Measurements from ENCODE around the gene NDUFB8.

Gene NDUFB8

GRCh38 chr10:100535715-100536353, 6.2 kb upstream of the NDUFB8 start, which contains the start of gene HIF1AN:
Gene HIF1AN, plus strand, starts transcription at chr10:100535943. Its CDS starts 16 bp downstream, at chr10:100535959.
- DNase-seq: peak; percentile 58 to 82 (median 68)

GRCh38 chr10:100535338-100535714, 5.7 kb upstream of the NDUFB8 start:
- DNase-seq: no peak

DNA sequence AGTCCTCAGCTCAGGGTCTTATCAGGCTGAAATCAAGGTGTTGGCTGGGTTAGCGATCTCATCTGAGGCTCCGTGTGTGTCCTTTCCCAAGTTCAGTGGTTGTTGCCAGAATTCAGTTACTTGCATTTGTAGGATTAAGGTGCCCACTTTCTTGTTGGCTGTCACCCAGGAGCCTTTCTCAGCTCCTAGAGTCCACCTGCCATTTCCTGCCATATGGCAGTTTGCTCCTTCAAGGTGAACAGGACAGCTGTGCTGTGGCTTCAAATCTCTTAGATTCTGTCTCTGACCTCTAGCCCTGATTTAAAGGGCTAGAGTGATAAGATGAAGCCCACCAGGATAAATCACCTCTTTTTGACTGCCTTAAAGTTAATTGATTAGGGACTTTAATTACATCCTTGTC, 5.1 kb upstream of the NDUFB8 start:
- no peak for DNase-seq

DNA sequence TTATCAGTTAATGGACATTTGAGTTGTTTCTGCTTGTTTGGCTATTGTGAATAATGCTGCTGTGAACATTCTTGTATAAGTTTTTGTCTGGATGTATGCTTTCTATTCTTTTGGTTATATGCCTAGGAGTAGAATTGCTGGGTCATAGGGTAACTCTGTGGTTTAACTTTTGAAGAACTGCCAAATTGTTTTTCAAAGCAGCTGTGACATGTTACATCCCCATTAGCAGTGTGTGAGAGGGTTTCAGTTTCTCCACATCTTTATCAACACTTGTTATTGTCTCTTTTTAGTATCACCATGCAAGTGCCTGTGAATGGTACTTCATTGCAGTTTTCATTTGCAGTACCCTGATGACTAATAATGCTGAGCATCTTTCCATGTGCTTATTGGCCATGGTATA, 2.1 kb upstream of the NDUFB8 start:
- DNase-seq: no peak

GRCh38 chr10:100528921-100529474, 673 bp downstream of the NDUFB8 start:
- no peak for DNase-seq

- no peak for DNase-seq
Observed at GRCh38 chr10:100528123-100528886, 1.4 kb downstream of the NDUFB8 start.

DNA sequence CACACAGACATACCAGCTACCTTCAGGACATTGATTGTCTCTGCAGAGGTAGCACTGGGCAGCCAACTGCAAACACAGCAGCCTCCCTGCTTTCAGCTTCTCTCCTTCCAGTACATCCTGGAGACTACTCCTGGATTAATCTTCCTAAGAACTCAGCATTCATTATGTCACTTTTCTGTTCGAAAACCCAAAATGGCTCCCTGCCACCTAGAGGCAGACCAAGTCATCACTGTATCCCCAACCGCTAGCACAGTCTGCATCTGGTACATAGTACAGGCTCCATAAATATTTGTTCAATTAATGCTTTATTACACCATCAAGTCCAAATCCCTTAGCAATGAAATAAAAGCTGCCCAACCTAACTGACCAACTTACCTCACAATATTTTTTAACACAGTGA, 5.0 kb downstream of the NDUFB8 start:
- no peak for DNase-seq

GRCh38 chr10:100524206-100524605, 5.5 kb downstream of the NDUFB8 start:
- DNase-seq: no peak

DNA sequence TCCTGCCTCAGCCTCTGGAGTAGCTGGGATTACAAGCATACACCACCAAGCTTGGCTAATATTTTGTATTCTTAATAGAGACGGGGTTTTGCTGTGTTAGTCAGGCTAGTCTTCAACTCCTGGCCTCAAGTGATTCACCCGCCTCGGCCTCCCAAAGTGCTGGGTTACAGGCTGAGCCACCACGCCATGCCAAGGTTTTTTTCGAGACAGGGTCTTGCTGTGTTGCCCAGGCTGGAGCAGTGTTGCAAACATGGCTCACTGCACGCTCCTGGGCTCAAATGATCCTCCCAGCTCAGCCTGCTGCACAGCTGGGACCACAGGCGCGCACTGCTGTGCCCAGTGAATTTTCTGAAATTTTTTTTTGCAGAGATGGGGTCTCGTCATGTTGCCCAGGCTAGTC, 6.7 kb downstream of the NDUFB8 start:
- no peak for DNase-seq

- no peak for DNase-seq
Observed at GRCh38 chr10:100522107-100522801, 7.4 kb downstream of the NDUFB8 start.

- DNase-seq: no peak
Observed at GRCh38 chr10:100520811-100521210, 8.9 kb downstream of the NDUFB8 start.

GRCh38 chr10:100519311-100520051, 10.2 kb downstream of the NDUFB8 start, which contains the start of gene SEC31B:
Gene SEC31B, minus strand, starts transcription at chr10:100519861. Its CDS starts 2,909 bp downstream, at chr10:100516952.
- DNase-seq: no peak

DNA sequence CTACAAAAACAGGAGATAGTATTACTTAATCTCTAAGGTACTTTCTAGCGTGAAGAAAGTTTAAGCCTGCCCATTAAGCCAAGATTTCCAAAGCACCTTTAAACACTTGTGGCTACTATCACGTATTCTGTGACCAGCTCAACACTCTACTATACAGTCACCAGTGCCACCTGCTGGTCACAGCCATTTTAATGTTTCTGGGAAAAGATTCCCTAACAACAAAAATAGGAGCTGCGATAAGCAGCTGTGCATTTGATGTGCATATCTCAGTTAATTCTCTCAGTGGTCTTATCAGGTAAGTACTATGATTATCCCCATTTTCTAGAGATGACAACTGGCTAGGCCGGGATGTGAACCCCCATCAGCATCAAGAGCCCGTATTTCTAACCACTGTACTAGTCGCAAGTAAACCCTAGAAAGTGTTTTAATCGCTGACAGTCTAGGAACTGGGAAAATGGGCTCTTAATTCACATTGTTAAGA, 10.9 kb downstream of the NDUFB8 start:
- peak in 2 of 4 experiments; percentile 39 to 44 for DNase-seq

DNA sequence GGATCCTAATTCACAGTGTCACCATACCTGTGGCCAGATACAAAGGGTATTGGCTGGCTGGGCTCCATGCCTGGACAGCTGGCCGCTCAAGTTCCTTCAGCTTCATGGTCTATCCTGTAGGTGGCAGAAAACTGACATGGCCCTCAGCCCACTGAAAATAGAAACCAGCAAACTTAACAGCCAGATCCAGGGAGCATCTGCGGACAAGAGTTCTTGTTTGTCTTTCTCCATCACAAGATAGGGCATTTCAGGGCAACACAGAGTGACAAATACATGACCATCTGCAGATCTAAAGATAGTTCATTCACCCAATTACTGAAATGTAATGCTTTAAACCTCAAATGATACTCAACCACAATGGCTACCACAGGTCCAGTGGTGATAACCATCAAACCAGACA, 12.8 kb downstream of the NDUFB8 start:
- no peak for DNase-seq

DNA sequence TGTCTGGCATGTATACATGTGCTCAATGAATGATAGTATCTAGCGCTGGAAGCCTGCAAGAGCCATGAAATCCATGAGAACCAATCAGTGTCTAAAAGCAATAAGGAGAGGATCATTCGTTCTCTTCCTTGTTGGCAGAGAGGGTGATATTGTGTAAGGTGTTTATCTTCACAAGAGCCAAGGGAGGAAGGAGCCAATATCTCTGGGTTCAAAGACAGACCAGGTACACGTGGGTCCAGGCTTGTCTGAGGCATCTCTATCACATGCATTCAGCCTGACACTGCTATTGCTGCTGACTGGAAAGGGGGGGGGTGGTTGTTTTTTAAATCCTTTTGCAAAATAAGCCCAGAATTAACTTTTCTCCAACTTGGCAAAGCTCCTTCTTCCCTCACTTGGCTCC, 14.1 kb downstream of the NDUFB8 start:
- no peak for DNase-seq

- DNase-seq: peak in 2 of 4 experiments; percentile 34 to 38
Observed at GRCh38 chr10:100510533-100511308, 18.9 kb downstream of the NDUFB8 start.

DNA sequence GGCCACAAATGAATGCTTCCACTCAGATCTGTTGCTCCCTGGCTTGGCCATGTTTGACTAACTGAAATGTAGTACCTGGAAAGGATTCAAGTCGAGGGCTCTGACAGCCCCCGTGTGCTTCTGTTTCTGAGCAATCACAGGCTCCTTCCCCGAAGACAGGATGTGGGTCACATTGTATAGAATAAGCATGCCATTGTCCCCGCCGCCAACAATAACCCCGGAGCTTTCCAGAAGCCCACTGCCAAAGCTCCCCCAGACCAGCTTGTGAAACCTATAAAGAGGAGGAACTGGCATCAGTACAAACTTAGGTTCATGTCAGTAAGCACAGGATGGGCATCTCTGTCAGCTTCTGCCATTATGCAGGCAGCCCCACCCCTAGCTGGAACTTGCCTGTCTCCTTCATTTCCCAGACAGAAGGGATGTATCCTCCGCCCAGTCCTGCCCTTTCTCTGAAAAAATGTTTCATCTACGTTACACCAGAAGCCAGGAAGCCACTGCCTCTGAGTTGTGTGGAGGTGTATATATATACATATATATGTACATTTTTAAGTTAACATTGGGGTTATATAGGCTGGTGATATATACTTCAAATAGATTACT, 20.3 kb downstream of the NDUFB8 start:
- peak in 2 of 4 experiments; percentile 16 to 41 for DNase-seq

GRCh38 chr10:100508691-100509150, 20.9 kb downstream of the NDUFB8 start:
- peak in 1 of 4 experiments; percentile 17 for DNase-seq

DNA sequence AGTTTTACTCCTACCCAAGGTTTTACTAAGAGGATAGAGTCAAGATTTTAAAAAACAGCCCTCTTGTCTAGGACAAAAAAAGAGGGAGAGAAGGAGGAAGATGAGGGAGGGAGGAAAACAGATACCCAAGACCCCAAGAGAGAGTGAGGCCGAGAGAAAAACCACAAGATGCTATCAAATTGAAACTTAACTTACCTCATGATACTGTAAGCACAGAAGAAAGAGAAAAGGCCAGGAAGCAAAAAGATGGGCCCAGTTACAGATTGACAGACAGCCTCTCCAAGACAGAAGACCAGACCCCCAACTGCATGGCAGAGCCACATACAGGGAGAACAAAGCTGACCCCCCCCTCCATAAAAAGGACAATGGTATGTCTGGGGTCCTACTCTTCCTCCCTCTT, 21.4 kb downstream of the NDUFB8 start:
- no peak for DNase-seq

DNA sequence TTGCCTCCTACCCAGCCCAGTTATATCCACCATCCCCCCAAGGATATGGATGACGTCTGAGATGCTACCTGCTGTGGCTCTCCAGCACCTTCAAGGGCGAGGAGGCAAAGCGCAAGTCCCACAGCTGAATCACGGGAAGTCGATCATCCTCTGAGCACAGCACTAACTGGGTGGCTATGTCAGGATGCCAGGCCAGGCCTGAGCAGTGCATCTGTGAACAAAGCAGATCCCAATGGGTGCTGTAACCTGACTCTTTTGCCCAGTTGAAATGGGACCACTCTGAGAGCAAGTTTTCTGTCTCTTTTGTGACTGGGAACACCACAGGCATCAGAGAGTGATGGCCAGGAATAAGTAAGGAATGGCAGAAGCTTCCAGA, 22.3 kb downstream of the NDUFB8 start:
- no peak for DNase-seq

All from activated naive CD4-positive, alpha-beta T cell (primary cell).